ENCODE results near the gene INPP5B. TPM values are rescaled to one million over a fixed set of nuclear protein-coding genes. Genes with fewer than 3 reads are reported as not detected.
"Not testable (repeated sequence)": the region's sequence is repeated elsewhere in the genome, so short reads cannot be mapped to it uniquely, and the experiment has no call there.

The INPP5B gene
- total and polyA plus RNA-seq, 8 donors, result 22.5 to 39.9 (median 31.3) TPM

DNA sequence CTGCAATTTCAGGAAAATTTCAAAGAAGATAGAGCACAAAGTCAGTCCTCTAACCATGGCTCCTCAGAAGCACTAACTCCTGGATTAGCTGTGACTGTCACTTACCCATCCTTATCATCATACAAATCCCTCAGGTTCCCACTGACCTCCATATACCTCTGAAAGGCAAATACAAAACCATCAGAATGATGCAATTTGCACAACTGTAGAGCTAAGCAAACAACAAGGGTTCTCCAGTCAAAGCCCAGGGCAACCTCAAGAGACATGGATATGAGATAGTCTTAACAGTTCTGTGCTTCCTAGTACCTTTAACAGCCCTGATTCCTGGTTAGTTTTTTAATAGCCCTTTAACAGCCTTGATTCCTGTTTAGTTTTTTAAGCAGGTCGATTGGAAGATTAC is 40.8 kb upstream of the INPP5B start:
- Histone ChIP-seq H3K4me1 (peaks cover 0 to 24% of the 10 kb centered on the region in 2 donors), H3K36me3 (peaks cover 2 to 51% of the 10 kb centered on the region in 2 donors), H3K27ac (no peak overlapping the region), H3K27me3 (no peaks in the 10 kb centered on the region), H3K9me3 (no peaks in the 10 kb centered on the region), H3K4me3 (no peak overlapping the region)
- intact Hi-C loops (cut with DNase I), result no loop called here
- no peak for ATAC-seq
- no peak for DNase-seq
- TF ChIP-seq, protein P1, sequence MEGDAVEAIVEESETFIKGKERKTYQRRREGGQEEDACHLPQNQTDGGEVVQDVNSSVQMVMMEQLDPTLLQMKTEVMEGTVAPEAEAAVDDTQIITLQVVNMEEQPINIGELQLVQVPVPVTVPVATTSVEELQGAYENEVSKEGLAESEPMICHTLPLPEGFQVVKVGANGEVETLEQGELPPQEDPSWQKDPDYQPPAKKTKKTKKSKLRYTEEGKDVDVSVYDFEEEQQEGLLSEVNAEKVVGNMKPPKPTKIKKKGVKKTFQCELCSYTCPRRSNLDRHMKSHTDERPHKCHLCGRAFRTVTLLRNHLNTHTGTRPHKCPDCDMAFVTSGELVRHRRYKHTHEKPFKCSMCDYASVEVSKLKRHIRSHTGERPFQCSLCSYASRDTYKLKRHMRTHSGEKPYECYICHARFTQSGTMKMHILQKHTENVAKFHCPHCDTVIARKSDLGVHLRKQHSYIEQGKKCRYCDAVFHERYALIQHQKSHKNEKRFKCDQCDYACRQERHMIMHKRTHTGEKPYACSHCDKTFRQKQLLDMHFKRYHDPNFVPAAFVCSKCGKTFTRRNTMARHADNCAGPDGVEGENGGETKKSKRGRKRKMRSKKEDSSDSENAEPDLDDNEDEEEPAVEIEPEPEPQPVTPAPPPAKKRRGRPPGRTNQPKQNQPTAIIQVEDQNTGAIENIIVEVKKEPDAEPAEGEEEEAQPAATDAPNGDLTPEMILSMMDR (IDR thresholded peaks at IDR 0.05), result no peak

DNA sequence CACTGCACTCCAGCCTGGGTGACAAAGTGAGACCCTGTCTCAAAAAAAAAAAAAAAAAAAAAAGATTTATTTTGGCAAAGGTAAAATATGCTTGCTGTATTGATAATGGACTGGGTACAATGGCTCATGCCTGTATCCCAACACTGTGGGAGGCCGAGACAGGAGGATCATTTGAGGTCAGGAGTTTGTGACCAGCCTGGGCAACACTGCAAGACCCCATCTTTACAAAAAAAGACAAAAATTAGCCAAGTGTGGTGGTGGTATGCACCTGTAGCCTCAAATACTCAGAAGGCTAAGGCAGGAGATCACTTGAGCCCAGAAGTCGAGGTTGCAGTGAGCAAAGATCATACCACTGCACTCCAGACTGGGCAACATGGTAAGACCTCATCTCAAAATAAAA is 36.7 kb upstream of the INPP5B start:
- Histone ChIP-seq H3K4me3 (no peak overlapping the region), H3K4me1 (peaks cover 0 to 9% of the 10 kb centered on the region in 2 donors), H3K27me3 (no peaks in the 10 kb centered on the region), H3K36me3 (peaks cover 8 to 92% of the 10 kb centered on the region in 2 donors), H3K9me3 (no peaks in the 10 kb centered on the region), H3K27ac (no peak overlapping the region)
- no peak for DNase-seq
- intact Hi-C loops (cut with DNase I), result no loop called here
- ATAC-seq, result no peak
- TF ChIP-seq, protein P1 (IDR thresholded peaks at IDR 0.05), result no peak

DNA sequence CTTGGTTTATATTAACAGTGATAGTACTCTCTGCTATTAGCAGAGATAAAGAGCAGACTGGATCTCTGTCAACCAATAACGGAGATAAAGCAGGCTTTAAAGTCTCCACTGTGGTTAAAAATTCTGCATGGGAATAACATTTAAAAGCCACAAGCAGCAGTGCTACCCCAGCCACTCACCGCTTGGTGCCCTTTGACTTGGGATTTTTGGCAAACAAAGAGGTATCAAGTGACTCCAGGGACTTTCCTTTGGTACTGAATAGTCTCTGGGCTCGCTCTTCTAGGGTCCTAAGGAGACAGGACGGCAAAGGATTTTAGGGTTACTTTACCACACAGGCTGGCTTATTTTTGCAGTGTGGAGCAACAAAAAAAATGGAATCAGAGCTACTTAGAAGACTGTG is 31.7 kb upstream of the INPP5B start:
- H3K36me3 ChIP-seq, result peaks cover 6 to 100% of the 10 kb centered on the region in 2 donors
- TF ChIP-seq, protein P1 (IDR thresholded peaks at IDR 0.05), result no peak

DNA sequence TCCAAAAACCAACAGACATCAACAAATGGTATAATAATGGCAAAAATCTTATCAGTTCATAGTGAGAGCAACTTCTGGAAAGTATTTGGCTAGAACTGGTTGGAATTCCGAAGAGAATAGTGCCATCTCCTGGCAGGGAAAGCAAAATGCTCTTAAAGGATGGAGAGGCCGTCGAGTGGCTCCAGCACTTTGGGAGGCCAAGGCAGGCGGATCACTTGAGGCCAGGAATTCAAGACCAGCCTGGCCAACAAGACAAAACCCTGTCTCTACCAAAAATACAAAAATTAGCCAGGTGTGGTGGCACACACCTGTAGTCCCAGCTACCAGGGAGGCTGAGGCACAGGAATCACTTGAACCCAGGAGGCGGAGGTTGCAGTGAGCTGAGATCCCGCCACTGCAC is 28.2 kb upstream of the INPP5B start:
- H3K4me1 ChIP-seq, H3K27me3 ChIP-seq, H3K27ac ChIP-seq, H3K9me3 ChIP-seq, H3K4me3 ChIP-seq: not testable (repeated sequence)
- peaks cover 6 to 86% of the 10 kb centered on the region in 2 donors for H3K36me3 ChIP-seq
- intact Hi-C loops (cut with DNase I), result loop anchor here in 1 of 2 donors (10.0 kb wide), 1 partner anchor 90 kb away; no protein-coding TSS in a partner anchor
- ATAC-seq, result peak; percentile 95
- peak in 1 of 4 donors; percentile 48 for DNase-seq
- TF ChIP-seq, protein P1 (IDR thresholded peaks at IDR 0.05), result peak; percentile 50 to 60

More for the DNA sequence above, 31.7 kb upstream of the INPP5B start:
- no peak for ATAC-seq
- Histone ChIP-seq H3K27me3 (no peaks in the 10 kb centered on the region), H3K4me3 (no peak overlapping the region), H3K9me3 (no peaks in the 10 kb centered on the region), H3K4me1 (no peaks in the 10 kb centered on the region), H3K27ac (no peak overlapping the region)
- intact Hi-C loops (cut with DNase I), result loop anchor here in 1 of 2 donors (10.0 kb wide), 1 partner anchor 94 kb away; no protein-coding TSS in a partner anchor
- DNase-seq, result no peak

GRCh38 chr1:37974567-37974966 is 27.7 kb upstream of the INPP5B start:
- peaks cover 6 to 86% of the 10 kb centered on the region in 2 donors for H3K36me3 ChIP-seq
- intact Hi-C loops (cut with DNase I), result loop anchor here in 1 of 2 donors (10.0 kb wide), 1 partner anchor 90 kb away; no protein-coding TSS in a partner anchor
- no peaks in the 10 kb centered on the region for H3K4me1 ChIP-seq

GRCh38 chr1:37973684-37974083 is 26.8 kb upstream of the INPP5B start:
- intact Hi-C loops (cut with DNase I), result loop anchor here in 1 of 2 donors (10.0 kb wide), 1 partner anchor 89 kb away; no protein-coding TSS in a partner anchor
- not testable (repeated sequence) for H3K4me1 ChIP-seq, H3K4me3 ChIP-seq, DNase-seq, H3K9me3 ChIP-seq, ATAC-seq, H3K27ac ChIP-seq, H3K27me3 ChIP-seq
- H3K36me3 ChIP-seq, result peaks cover 0 to 86% of the 10 kb centered on the region in 2 donors

More at GRCh38 chr1:37974567-37974966, 27.7 kb upstream of the INPP5B start:
- no peaks in the 10 kb centered on the region for H3K9me3 ChIP-seq
- ATAC-seq (no peak), DNase-seq (no peak)
- TF ChIP-seq, protein P1 (IDR thresholded peaks at IDR 0.05), result no peak
- H3K27ac ChIP-seq, result no peak overlapping the region
- no peak overlapping the region for H3K4me3 ChIP-seq
- no peaks in the 10 kb centered on the region for H3K27me3 ChIP-seq

Measured in left lung (tissue), 10 donors.